Endothelial cell of umbilical vein (primary cell): ENCODE data around the gene SYNM. TPM values are rescaled to one million over a fixed set of nuclear protein-coding genes. Genes with fewer than 3 reads are reported as not detected.
"Not testable (repeated sequence)": the region's sequence is repeated elsewhere in the genome, so short reads cannot be mapped to it uniquely, and the experiment has no call there.

Experiments
- BruUV-seq: library from RNA; stranded (reverse); fragments of 400-500 nt; replicated peaks from 2 replicates; lab custom pipeline; 2021; lab: Mats Ljungman, UMichigan
- CTCF ChIA-PET: fragments of 300-600, 350-600 bp; sonication (Branson Sonifier 250); formaldehyde crosslinking; loops from one replicate; lab custom pipeline; 2021; ENCODE audit warnings: antibody characterized with exemption, inconsistent platforms; lab: Charles Lee
- POLR2A ChIA-PET: fragments of 300-600, 350-600 bp; sonication (Branson Sonifier 250); formaldehyde crosslinking; loops from one replicate; lab custom pipeline; 2021; ENCODE audit warnings: antibody characterized with exemption, inconsistent platforms; lab: Charles Lee
- DNase-seq: peaks from one replicate; pipeline ENCODE4 v3.0.0-alpha.2; 2011; ENCODE audit warnings: low read depth, low spot score
- FAIRE-seq: peaks from 2 replicates; lab custom pipeline; 2011; peaks lifted over from hg19 to GRCh38; lab: Jason Lieb, UNC
- H2AFZ ChIP-seq: 2 replicates; pipeline ENCODE4 v1.6.0; 2012; ENCODE audit warnings: low read depth, low read length, control low read depth, inconsistent platforms
- H3K27ac ChIP-seq: 2 replicates; pipeline ENCODE4 v1.5.1; 2011; ENCODE audit warnings: low read depth, mild to moderate bottlenecking, control low read depth, low read length, moderate library complexity; ENCODE audit not compliant: insufficient read depth
- H3K27me3 ChIP-seq, 2 experiments: 2 replicates each; pipeline versions ENCODE4 v1.6.0 to v1.6.1; 2011; ENCODE audit warnings: low read length in 2 of 2, mixed read lengths in 1 of 2; ENCODE audit not compliant: control insufficient read depth in 2 of 2, insufficient read depth in 2 of 2
- H3K36me3 ChIP-seq, 2 experiments: 2 replicates in 1 of 2; 3 replicates in 1 of 2; pipeline ENCODE4 v1.5.1; 2011; ENCODE audit warnings: low read length in 2 of 2, mild to moderate bottlenecking in 1 of 2, moderate library complexity in 1 of 2; ENCODE audit not compliant: control insufficient read depth in 2 of 2, insufficient read depth in 2 of 2; ENCODE audit errors: extremely low read depth in 1 of 2
- H3K4me1 ChIP-seq: 3 replicates; pipeline ENCODE4 v1.5.1; 2011; ENCODE audit warnings: mild to moderate bottlenecking, low read length; ENCODE audit not compliant: control insufficient read depth, insufficient read depth; ENCODE audit errors: extremely low read depth
- H3K4me2 ChIP-seq: 2 replicates; pipeline ENCODE4 v1.6.1; 2011; ENCODE audit warnings: low read length, control low read depth, mixed read lengths; ENCODE audit not compliant: insufficient read depth
- H3K4me3 ChIP-seq, 3 experiments: fragments of 200-600 bp in 1 of 3; sonication (generic), shearing (Covaris generic) in 1 of 3; replicated peaks in 1 of 3; 2 replicates each; pipeline ENCODE4 v1.5.1; 2011 to 2016; ENCODE audit warnings: control low read depth in 3 of 3, low read length in 3 of 3, mild to moderate bottlenecking in 2 of 3, inconsistent platforms in 1 of 3, low read depth in 1 of 3, moderate library complexity in 1 of 3; ENCODE audit not compliant: insufficient read depth in 1 of 3
- H3K79me2 ChIP-seq: 2 replicates; pipeline ENCODE4 v1.6.0; 2012; ENCODE audit warnings: low read length, inconsistent platforms; ENCODE audit not compliant: control insufficient read depth, insufficient read depth
- H3K9ac ChIP-seq: replicated peaks from 2 replicates; pipeline ENCODE3; 2011; ENCODE audit warnings: low read length, control low read depth; ENCODE audit not compliant: insufficient read depth; ENCODE audit errors: extremely low read depth
- H3K9me1 ChIP-seq: replicated peaks from 3 replicates; pipeline ENCODE4 v1.6.0; 2011; ENCODE audit warnings: mild to moderate bottlenecking, low read length; ENCODE audit not compliant: control insufficient read depth, insufficient read depth; ENCODE audit errors: extremely low read depth
- H3K9me3 ChIP-seq: replicated peaks from 2 replicates; pipeline ENCODE4 v1.5.1; 2012; ENCODE audit warnings: low read length, inconsistent platforms; ENCODE audit not compliant: control insufficient read depth, insufficient read depth
- H4K20me1 ChIP-seq: replicated peaks from 2 replicates; pipeline ENCODE3; 2011; ENCODE audit warnings: mild to moderate bottlenecking, low read length; ENCODE audit not compliant: control insufficient read depth, insufficient read depth; ENCODE audit errors: extremely low read depth
- CTCF ChIP-seq, 2 donors: IDR thresholded peaks; 1 replicate in 1 of 2; 2 replicates in 1 of 2; pipeline ENCODE4 v1.5.1; 2011; ENCODE audit warnings: low read length in 2 of 2, mild to moderate bottlenecking in 2 of 2, moderate library complexity in 2 of 2, control low read depth in 1 of 2, inconsistent platforms in 1 of 2, low read depth in 1 of 2; ENCODE audit not compliant: insufficient read depth in 1 of 2; ENCODE audit errors: extremely low read depth in 1 of 2
- MAX ChIP-seq: IDR thresholded peaks from 2 replicates; pipeline ENCODE4 v1.6.1; 2011; ENCODE audit not compliant: insufficient read depth, insufficient read length
- MYC ChIP-seq: IDR thresholded peaks from one replicate; pipeline ENCODE4 v1.6.1; 2011; ENCODE audit warnings: mild to moderate bottlenecking, low read depth, low read length
- POLR2A ChIP-seq: IDR thresholded peaks from 2 replicates; pipeline ENCODE4 v1.6.1; 2012; ENCODE audit warnings: low read depth, mild to moderate bottlenecking, control low read depth, low read length
- dilution Hi-C: fragments of 300-500 bp; cut with MboI; formaldehyde crosslinking; loops from one replicate; pipeline ENCODE4 v1.15.0; 2019; ENCODE audit warnings: low sequenced_read_pairs; ENCODE audit not compliant: extremely low pct_ligation_motif_present
- intact Hi-C: fragments of 100-400 bp; cut with micrococcal nuclease; formaldehyde crosslinking; loops from one replicate; pipeline ENCODE4 v1.10.0; 2022
- polyA plus RNA-seq, 4 experiments: library from polyadenylated mRNA; depleted of rRNA in 3 of 4; stranded (reverse) in 3 of 4; unstranded in 1 of 4; fragments of >200 nt; gene quantifications; 2 replicates each; pipeline versions ENCODE4 v1.2.1 to v1.2.3, GENCODE V29; 2011 to 2012; ENCODE audit warnings: missing spikeins in 1 of 4
- total RNA-seq: library from RNA; stranded (reverse); gene quantifications from 2 replicates; pipeline ENCODE4 v1.2.3, GENCODE V29; 2021

SYNM gene
- total and polyA plus RNA-seq, 2 donors (not counting 3 experiments of a cell fraction or from before 2014, with no cell fraction given) = 3.7 to 10.2 TPM

- POLR2A ChIA-PET = interaction anchor here (1.2 kb wide), 1 partner anchor 143 kb away, joined by 5 read pairs; no protein-coding TSS in a partner anchor
- Histone ChIP-seq H3K9me1 (no peaks in the 10 kb centered on the region), H3K4me1 (peaks cover 8% of the 10 kb centered on the region), H3K27me3 (peaks cover 0 to 5% of the 10 kb centered on the region in 2 experiments), H3K9ac (no peak overlapping the region), H2AFZ (peak overlapping the region; percentile 67), H3K9me3 (no peaks in the 10 kb centered on the region), H3K4me3 (peak overlapping the region in 2 of 3 experiments; percentile 35 to 45), H3K79me2 (no peaks in the 10 kb centered on the region), H3K4me2 (peak overlapping the region; percentile 57), H3K27ac (no peak overlapping the region), H4K20me1 (no peaks in the 10 kb centered on the region), H3K36me3 (no peaks in the 10 kb centered on the region)
- CTCF ChIA-PET = interaction anchor here (0.6 to 5.2 kb wide), 23 partner anchors 8 to 764 kb away, joined by 3 to 79 read pairs (median 4); no protein-coding TSS in a partner anchor
- TF ChIP-seq MAX = no peak
- intact Hi-C loops (loop anchor here (2.0 to 5.0 kb wide), 2 partner anchors 144 to 191 kb away; no protein-coding TSS in a partner anchor), dilution Hi-C loops (no loop called here)
- FAIRE-seq = peak; percentile 18
- no TSS peak for BruUV-seq
- DNase-seq = no peak
Measured at GRCh38 chr15:99058421-99058870, 46.4 kb upstream of the SYNM start.

- BruUV-seq = TSS peak; percentile 79
- dilution Hi-C loops (no loop called here), intact Hi-C loops (loop anchor here (1.0 to 5.0 kb wide), 7 partner anchors 17 to 617 kb away; partner anchors contain the start of gene IGF1R)
- peak overlapping the region; percentile 71 for H3K4me2 ChIP-seq
- H3K9me3 ChIP-seq = no peaks in the 10 kb centered on the region
- peak; percentile 81 for FAIRE-seq
- no peaks in the 10 kb centered on the region for H3K79me2 ChIP-seq
- H2AFZ ChIP-seq = peak overlapping the region; percentile 91
- POLR2A ChIA-PET = interaction anchor here (1.2 kb wide), 1 partner anchor 144 kb away, joined by 5 read pairs; no protein-coding TSS in a partner anchor
- no peaks in the 10 kb centered on the region for H4K20me1 ChIP-seq
- peaks cover 0 to 5% of the 10 kb centered on the region in 2 experiments for H3K27me3 ChIP-seq
- TF ChIP-seq MYC (no peak), CTCF (IDR thresholded peaks at IDR 0.05; ENCODE audit: extremely low read depth in 1 of 2, insufficient read depth in 1 of 2, low read depth in 1 of 2, low read length in 2 of 2) (peak; percentile 56 to 85), POLR2A (no peak)
- peak overlapping the region; percentile 12 for H3K27ac ChIP-seq
- CTCF ChIA-PET = interaction anchor here (0.6 to 5.2 kb wide), 32 partner anchors 9 to 763 kb away, joined by 3 to 79 read pairs (median 3); no protein-coding TSS in a partner anchor
- H3K4me1 ChIP-seq = peaks cover 8% of the 10 kb centered on the region
- H3K9ac ChIP-seq = peak overlapping the region; percentile 56
- H3K9me1 ChIP-seq = no peaks in the 10 kb centered on the region
- no peaks in the 10 kb centered on the region for H3K36me3 ChIP-seq
- DNase-seq = peak; percentile 61
- peak overlapping the region; percentile 34 to 60 (median 40) for H3K4me3 ChIP-seq
Measured at GRCh38 chr15:99059010-99059981, 45.6 kb upstream of the SYNM start.

- POLR2A ChIA-PET, H3K9ac ChIP-seq, H3K27me3 ChIP-seq, H3K27ac ChIP-seq, H3K36me3 ChIP-seq, H4K20me1 ChIP-seq, intact Hi-C loops, H3K9me3 ChIP-seq, DNase-seq, H3K4me3 ChIP-seq, H3K4me2 ChIP-seq, H3K4me1 ChIP-seq, H3K79me2 ChIP-seq, H3K9me1 ChIP-seq, H2AFZ ChIP-seq, BruUV-seq, dilution Hi-C loops: not testable (repeated sequence)
- CTCF ChIA-PET = interaction anchor here (2.1 to 5.2 kb wide), 4 partner anchors 15 to 541 kb away, joined by 8 to 79 read pairs (median 24); no protein-coding TSS in a partner anchor
- FAIRE-seq = peak; percentile 35
Measured at GRCh38 chr15:99060186-99060585, 44.7 kb upstream of the SYNM start.
